Measurements from ENCODE around the gene DDX24.
A peak's percentile ranks its signal among the peaks of the same experiment; 100 is the strongest.

The DDX24 gene

DNA sequence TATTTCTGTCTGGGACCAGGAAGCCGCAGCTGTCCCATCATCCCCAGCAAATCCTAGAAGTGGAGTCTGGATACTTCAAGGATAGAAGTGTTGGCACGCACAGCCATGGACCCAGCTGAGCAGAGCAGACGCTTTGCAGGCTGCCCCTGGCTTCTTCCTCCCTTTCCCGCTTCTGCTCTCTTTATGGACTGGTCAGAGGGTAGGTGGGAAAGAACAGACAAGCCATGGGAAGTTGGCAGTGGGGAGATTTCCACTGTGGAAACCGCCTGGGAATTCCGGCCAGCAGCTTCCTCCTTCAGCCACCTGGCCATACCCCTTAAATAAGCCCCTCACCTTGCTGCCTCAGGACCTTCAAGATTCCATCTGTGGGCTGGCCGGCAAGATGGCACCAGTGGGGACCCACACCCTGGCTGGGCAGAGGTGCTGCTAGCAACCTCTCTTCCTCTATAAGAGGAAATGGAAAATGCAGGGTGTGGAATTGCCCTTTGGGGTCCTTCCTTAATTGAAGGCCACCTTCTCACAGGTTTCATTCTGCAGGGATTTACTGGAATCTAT is 34.2 kb downstream of the DDX24 start:
- no peak for DNase-seq

GRCh38 chr14:94045563-94046345 is 35.2 kb downstream of the DDX24 start:
- no peak for DNase-seq

DNA sequence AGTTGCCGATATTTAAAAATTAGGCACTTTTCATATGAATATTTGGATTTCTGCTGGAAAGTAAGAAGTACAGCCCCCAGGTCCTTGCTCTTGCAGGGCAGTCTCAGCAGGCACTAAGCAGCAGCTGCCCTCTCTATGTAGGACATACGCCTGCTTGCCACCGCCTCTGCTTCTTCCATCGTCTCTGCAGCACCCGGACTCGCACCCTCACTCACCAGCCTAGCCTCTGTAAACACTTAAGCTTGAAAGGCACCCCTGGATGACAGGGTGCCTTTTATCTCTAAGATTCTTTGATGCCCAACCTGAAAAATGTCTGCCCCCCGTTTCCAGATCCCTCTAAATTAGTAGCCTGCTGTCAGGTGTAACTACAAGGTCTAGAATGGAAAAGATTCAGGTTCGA is 35.9 kb downstream of the DDX24 start:
- no peak for DNase-seq

DNA sequence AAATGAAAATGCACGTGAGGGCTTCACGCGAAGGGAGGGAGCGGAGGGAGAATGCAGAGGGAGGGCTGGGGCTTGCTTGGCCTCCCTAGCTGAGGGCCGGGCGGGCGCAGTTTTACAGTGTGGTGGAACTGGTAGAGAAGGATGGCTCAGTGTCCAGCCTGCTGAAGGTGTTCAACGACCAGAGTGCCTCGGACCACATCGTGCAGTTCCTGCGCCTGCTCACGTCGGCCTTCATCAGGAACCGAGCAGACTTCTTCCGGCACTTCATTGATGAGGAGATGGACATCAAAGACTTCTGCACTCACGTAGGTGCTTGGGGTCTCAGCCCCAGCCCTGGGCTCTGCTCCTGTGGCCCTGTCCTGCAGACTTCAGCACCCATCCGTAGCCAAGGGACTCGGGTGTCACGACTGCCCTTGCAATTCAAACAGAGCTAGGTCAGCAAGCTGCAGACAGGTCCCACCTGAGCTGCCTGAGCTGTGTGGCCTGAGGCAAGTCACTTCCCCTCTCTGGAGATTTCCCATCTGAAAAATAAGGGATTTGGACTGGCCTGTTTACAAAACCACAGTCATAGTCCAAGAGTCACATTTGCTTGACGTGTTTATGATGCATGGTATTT is 36.4 kb downstream of the DDX24 start:
- no peak for DNase-seq

DNA sequence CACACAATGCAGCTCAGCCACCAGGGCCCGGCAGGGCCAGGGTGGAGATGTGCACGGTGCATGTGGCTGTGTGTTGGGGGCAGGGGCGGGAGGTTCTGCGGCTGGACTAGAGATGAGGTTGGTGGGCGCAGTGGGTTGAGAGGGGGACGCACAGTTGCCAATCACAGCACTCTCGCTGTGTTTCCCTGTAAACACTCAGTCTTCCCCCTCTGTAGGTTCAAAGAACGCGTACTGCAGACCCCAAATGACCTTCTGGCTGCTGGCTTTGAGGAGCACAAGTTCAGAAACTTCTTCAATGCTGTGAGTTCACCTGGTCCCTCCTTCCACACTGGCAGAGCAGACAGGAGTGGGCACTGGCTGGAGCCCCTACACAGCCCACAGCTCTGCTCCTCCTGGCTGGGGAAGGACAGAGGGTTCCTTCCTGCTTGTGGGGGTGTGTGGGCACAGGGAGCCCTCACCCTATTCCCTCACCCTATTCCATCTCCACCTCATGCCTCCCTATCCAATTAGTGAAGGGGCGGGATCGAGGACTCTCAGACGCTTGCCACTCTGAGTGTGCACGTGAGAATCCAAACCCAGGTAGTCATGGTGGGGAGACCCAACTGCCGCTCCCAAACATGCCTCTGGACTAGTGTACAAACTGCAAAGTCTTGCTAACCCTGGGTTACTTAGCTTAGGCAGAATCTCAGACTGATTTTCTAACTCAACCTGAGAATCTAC is 37.1 kb downstream of the DDX24 start:
- no peak for DNase-seq

- DNase-seq: no peak
These were observed 37.8 kb downstream of the DDX24 start for GRCh38 chr14:94043111-94043755.

GRCh38 chr14:94042433-94043091 is 38.4 kb downstream of the DDX24 start:
- no peak for DNase-seq

- DNase-seq: no peak
These were observed 39.3 kb downstream of the DDX24 start for GRCh38 chr14:94041551-94042346.

DNA sequence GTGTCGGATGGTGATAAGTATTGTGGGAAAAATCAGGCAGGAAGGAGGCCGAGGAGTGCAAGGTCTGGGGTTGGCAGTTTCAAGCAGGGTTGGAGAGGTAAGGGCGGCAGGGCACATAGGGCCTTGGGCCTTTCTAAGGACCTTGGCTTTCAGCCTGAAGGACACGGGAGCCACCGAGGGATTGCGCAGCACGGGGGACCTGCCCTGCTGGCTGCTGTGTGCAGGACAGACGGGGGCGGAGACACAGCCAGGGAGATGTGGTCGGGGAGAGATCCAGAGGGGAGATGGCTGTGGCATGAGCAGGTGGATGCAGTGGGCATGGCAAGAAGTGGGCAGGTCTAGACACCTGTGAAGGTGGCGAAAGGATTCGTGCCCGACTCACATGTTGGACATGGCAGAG is 40.2 kb downstream of the DDX24 start:
- DNase-seq: no peak

- DNase-seq: no peak
These were observed 40.8 kb downstream of the DDX24 start for GRCh38 chr14:94040247-94040646.

GRCh38 chr14:94038921-94039629 is 41.9 kb downstream of the DDX24 start:
- DNase-seq: no peak

DNA sequence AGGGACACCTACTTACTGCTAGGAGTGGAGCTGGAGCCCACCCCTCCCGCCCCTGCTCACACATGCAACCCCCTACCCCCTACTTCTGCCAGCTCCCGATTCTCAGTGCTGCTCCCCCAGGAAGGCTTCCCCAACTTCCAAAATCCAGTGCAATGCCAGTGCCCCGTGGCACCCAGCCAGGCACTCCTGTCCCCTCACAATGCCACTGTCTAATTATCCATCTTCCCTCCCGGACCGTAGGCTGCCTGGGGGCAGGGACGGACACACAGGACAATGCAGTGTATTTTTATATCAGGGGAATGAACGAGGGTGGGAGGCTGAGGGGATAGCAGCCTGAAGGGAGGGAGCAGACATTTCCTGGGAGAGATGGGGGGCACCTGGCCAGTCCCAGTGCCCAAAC is 42.5 kb downstream of the DDX24 start:
- no peak for DNase-seq

DNA sequence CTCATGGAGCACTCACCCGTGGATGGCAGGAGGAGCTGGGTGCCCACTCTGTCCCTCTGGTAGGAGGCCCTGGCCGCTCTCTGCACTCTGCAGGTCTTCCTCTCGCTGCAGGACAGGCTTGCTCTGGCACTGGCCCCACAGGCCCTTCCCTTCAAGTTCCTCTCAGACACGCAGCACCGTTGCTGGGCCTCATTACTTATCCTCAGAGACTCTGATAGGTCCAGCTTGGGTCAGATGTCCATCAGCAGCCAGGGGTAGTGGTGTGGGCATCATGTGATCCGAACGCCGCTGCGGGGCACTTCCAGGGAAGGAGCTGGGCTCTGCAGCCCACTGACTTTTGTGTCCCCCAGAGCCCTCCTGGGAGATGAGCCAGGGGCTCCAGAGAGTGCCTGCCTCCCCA is 43.0 kb downstream of the DDX24 start:
- no peak for DNase-seq

DNA sequence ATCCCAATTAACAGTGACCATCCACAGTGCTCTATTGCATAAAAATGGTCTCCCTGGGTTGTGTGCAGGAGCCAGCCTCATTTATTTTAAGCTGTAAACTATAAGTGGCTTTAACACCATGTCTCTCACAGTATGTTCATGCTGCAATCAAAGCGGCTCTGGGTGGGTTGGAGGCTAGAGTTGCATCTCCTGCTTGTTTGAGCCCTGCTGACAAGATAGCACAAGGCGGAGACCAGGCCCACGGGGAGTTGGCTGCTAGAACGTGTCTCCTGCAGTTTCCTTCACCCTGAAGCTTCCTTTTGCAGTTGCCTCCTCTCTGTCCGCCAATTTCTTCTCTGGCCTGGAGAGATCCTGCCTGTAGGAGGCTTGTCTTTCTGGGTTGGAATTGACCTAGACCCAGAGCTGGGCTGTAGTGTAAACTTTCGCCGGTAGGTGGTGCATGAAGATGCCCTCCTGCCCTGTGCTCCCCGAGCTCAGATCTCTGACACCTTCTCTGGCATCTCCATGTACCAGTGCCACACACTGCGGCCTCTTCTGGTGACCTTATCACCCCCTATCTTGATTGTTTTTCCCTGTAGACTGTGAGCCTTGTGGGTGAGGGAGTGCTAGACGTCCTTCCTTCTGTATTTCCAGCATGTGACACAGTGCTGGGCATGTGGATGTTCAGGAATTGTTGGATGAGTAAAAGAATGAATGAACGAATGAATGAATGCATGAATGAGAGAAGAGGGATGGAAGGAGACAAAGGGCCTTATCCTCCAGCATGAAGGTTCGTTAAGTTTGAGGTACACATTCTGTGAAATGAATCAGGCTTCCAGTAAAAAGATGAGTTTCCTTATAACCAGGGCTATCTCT is 44.5 kb downstream of the DDX24 start:
- DNase-seq: peak; percentile 2

DNA sequence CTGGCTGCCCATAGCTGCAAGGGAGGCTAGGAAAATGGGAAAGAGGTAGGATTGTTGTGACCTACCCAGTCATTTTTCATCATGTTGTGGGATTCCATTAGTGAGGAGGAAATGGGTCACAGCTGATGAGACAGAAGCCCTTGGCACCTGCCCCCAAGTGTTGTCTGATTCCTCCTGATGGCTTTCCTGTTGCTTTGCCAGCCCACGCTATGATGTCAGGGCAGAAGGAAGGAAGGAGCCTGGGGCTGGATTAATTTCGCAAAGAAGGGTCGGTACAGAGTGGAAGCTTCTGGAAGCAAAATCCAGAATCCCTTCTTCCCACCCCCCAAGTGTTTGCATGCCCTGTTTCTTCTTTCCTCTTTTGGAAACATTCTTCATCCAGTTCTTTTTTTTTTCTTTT is 46.1 kb downstream of the DDX24 start:
- no peak for DNase-seq

GRCh38 chr14:94031883-94032279 is 49.1 kb downstream of the DDX24 start:
- DNase-seq: no peak

GRCh38 chr14:94031161-94031882 is 49.7 kb downstream of the DDX24 start:
- DNase-seq: no peak

- DNase-seq: no peak
These were observed 50.4 kb downstream of the DDX24 start for GRCh38 chr14:94030571-94030970.

DNA sequence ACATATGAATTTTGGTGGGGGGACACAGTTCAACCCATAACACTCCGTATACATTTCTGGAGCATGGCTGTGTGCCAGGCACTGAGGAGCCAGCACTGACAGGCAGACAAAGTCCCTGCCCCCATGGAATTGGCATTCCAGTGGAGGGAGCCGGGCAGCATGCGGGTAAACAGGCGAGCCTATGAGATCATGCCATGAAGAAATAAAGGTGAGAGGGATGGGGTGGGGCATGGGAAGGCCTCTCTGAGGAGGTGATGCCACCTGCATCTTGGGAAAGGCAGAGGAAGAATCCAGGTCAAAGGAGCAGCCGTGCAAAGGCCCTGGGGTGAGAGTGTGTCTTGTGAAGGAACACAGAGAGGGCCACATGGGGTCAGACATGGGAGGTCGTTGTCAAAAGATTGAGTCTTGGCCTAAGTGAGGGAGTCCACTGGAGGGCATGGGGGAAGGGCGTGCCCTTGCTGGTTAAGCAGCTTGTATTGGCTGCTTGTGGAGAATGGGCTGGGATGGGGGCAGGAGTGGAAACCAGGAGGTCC is 51.3 kb downstream of the DDX24 start:
- DNase-seq: no peak

Measured in GF-D8 (cell line).